M059J (cell line): ENCODE results near the gene IFFO2. TPM values are rescaled to one million over a fixed set of nuclear protein-coding genes. Genes with fewer than 3 reads are reported as not detected.
"Not testable (repeated sequence)": the region's sequence is repeated elsewhere in the genome, so short reads cannot be mapped to it uniquely, and the experiment has no call there.

Experiments used
- DNase-seq: peaks from one replicate; pipeline ENCODE4 v3.0.0-alpha.2; 2012; ENCODE audit warnings: low read depth
- total RNA-seq: library from RNA; depleted of rRNA; stranded (reverse); fragments of >200 nt; shearing (Covaris generic); gene quantifications from 2 replicates; pipeline ENCODE4 v1.2.3, GENCODE V29; 2014

IFFO2 gene
- total RNA-seq, 1 experiment from 2014 or later: 13.2 TPM

- no peak for DNase-seq
Measured at GRCh38 chr1:18895317-18895716, 61.2 kb downstream of the IFFO2 start.

- DNase-seq: no peak
Measured at GRCh38 chr1:18893120-18893519, 63.4 kb downstream of the IFFO2 start.

DNA sequence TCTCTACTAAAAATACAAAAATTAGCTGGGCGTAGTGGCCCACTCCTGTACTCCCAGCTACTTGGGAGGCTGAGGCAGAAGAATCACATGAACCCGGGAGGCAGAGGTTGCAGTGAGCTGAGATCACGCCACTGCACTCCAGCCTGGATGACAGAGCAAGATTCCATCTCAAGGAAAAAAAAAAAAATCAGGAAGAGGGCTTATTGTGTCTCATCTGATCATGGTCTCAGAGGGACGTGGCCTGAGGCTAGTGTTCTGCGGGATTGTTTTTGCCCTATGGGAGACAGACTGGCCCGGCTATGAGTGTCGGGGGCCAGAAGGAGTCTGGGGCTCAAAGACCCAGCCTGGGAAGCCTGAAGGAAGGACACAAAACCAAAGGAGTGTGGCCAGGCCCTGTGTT is 64.6 kb downstream of the IFFO2 start:
- DNase-seq: not testable (repeated sequence)

DNA sequence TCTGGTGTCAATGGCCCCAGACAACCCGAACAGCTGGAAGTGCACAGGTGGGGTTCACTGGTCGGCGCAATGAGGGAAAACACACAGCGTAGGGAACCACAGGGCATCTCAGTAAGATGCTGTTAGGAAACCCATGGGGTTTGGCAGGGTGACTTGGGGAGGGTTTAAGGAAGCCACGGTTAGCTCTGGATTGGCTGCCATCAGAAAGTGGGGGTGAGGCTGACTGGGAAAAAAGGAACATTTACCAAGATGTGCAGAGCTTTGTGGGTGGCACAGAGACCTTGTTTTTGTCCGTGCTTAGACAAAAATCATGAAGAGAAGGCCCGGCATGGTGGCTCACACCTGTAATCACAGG is 65.1 kb downstream of the IFFO2 start:
- DNase-seq: no peak

DNA sequence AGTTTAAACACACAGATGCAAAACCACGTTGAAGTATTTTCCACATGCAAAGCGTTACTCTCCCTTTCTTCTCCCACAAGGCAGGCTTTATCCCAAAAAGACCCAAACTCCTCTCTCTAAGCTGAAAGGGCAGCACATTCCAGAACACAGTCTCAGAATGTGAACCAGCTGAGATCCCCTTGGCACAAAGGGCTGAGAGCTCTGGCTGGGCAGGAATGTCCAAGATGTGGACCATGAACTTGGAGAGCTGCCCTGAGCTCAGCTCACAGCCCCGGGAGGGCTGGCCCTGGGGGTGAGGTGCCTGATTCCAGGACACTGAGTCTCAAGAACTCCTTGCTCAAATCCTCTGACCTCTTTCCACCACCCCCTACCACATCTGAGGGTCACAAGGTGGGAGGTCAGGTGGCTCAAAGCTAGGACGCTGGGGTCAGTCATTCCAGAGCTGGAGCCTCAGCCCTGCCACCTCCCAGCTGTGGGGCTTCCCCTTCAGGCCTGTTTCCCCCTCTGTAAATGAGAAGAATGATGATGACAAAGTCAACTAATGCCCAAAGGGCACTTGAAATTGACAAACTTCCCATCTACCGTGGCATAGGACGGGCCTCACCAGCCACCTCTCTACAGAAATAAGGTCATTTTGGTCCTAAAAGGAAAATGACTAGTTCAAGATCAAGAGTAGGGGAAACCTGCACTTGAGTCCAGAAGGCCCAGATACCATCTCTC is 65.6 kb downstream of the IFFO2 start:
- peak; percentile 52 for DNase-seq

- DNase-seq: peak; percentile 75
Measured at GRCh38 chr1:18886003-18886335, 70.5 kb downstream of the IFFO2 start.

GRCh38 chr1:18885311-18886002 is 71.0 kb downstream of the IFFO2 start:
- DNase-seq: no peak

DNA sequence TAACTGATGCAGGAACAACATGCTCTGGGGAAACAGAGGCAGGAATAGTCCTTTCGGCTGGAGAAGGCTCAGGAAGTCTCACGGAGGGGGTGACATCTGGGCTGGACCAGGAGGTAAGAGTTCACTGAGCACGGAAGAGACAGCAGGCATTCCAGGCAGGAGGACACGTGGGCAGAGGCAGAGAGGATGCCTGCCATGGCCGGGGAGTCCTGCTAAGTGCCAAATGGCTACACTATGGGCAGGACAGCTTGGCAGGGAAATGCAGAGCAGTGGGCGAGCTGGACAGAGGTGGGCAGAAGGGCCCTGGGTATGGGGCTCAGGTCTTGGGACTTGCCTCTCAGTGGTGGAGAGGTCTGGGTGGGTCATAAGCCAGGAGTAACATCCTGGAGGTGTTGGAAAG is 71.7 kb downstream of the IFFO2 start:
- DNase-seq: no peak

DNA sequence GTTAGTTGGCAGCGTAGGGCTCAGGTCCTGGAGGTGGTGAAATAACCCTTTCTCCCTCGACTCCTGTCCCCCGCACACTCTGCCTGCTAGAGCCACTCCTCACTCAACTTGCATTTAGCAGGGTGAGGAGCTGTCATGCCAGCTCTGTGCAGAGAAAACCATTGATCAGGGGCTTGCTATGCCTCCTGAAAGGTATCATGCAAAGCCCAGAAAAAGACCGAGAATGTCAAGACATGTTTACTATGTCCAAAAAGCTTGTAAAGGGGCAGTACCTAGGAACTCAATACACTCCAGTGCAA is 72.1 kb downstream of the IFFO2 start:
- no peak for DNase-seq

DNA sequence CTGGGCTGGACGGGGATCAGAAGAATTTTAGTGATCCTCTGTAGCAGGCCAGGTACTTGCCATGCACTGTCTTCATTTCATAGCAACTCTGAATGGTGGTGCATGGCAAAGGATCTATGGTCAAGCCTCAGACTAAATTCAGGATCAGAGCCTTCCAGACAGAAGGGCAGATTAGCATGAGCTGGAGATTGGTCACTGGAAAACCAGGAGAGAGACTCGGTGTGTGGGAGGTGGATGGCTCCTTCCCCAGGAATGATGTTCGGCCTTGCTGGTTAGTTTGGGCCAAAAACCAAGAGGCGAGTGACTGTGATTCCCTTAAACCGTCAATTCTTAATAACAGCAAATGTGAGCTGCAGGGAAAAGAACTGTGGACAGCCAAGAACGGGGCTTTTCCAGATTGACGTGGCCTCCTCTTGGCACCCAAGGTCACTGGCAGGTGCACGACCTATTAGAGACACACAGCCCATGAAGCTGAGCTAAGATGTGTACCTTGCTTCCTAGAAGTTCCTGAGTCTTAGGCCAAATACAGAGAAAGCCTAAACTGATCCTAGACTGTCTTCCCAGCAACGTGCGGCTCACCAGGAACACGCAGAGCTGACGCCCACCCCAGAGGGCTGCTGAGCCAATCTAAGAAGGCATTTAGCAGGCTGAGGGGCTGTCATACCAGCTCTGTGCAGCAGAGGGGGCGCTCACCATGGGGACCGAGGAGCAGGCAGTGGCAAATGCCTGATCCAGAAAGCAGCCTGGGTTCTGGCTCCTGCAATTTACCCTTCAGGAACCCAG is 72.6 kb downstream of the IFFO2 start:
- peak; percentile 63 for DNase-seq

DNA sequence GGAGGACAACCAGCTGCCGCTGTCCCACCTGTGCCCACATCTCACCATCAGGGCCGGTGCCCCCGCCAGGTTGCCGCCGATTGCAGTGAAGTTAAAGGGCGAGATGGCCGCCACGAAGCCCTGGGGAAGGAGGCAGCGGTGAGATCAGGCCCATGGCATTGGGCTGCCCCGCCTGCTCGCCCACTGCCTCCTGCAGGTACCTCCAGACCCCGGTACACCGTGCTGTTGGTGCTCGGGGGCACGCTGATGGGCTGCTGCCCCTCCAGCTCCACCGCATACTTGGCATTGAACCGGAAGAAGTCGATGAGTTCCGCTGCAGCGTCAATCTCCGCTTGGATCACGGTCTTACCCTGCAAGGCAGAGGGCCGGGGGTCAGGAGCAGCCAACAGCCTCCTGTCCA is 73.4 kb downstream of the IFFO2 start:
- no peak for DNase-seq

DNA sequence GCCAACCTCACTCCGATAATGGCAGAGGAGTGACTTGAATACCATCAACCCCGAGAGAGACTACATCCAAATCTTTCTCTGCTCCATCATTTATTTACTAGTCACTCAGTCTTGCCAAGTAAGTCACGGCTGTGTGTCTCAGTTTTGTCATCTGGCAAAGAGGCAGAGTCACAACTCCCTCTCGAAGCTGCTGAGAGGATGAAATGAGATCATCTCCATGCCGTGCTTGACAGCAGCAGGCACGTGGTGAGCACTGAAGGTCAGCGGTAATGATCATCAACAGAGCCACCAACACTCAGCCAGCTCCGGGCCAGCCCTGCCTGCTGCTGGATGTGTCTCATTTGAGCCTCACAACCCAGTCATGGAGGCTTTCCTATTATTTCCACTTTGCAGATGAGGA is 74.0 kb downstream of the IFFO2 start:
- DNase-seq: no peak

DNA sequence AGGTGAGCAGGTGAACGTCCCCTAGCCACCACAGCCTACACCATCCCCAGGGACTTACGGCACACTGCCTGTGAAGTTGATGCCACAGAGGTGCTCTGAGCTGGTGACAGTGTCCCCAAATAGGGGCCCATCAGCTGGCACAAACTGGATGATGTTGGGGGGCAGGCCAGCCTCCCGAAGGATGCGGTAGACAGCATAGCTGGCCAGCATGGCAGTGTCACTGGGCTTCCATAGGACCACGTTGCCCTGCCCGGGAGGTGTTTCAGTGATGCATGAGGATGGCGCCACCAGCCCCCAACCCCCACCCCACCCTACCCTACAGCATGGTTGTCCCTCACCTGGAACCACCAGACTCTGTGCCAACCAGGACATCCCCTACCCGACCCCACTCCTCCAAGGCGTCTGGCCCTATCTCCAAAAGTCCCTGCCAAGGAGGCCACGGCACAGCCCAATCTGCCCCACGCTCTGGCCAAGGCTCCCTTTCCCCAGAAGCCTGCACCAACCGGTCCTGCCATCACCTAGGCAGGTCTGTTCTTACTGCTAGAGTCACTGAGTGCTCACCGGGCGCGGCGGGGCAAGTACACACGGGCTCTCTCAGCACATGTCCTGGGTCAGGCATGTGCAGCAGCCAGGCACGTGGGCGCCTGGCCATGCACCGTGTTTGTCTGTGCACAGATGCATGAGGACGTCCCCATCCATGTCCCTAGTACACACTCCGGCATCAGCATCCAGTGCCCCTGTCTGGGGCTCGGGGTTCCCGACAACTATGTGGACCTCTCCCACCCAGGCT is 74.6 kb downstream of the IFFO2 start:
- DNase-seq: no peak

DNA sequence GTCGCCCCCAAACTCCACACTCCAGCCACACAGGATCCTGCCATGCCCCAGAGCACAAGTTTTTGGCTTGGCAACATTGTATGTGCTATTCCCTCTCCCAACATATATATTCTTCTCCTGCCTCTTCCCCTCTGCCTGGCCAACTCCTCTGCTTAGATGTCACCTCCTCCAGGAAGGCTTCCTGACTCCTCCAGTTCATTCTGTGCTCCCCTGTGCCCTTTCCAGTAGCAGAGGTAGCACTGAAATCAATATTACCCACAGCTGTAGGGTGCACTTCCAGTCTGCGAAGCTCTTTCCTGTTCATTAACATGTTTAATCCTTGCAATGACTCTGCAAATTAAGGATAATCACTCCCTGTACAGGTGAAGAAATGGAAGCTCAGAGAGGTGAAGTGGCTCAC is 75.3 kb downstream of the IFFO2 start:
- no peak for DNase-seq

DNA sequence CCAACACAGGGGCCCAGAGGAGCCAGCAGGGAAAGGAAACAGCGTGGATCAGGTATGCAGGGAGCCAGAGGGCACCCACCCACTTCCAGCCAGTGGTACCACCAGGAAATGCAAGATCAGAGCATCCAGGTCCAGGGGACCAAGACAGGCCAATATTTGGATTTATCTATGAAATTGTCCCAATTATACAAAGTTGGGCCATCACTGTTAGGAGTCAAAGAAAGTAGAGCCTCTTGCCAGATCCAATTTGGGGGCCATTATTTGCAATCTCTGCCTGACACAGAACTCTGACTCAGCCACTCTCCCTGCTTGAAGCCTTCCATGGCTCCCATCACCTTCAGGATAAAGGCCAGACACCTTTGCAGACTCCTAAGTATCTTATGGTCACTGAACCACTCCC is 75.9 kb downstream of the IFFO2 start:
- no peak for DNase-seq

DNA sequence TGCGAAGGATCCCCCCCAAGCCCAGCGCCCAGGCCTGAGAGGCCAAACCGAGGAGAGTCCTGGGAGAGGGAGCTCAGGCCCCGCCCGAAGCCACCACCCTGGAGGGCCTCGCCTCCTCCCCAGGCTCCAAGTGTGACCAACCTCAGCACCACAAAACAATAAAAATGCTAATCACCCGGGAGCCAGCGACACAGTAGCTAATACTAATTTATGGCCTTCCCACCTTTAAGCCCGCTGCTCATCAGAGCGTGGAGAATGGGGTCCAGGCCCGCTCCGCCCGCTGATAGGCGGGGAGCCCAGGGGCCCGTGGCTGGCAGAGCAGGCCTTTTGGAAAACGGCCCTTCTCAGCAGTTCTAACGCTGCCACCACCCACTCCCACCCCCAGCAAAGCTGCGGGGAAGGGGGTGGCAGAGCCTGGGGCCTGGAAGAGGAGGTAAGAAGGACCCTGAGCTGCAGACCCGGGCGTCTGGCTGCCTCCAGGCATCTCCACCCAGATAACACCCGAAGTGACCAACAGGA is 76.6 kb downstream of the IFFO2 start:
- DNase-seq: no peak

DNA sequence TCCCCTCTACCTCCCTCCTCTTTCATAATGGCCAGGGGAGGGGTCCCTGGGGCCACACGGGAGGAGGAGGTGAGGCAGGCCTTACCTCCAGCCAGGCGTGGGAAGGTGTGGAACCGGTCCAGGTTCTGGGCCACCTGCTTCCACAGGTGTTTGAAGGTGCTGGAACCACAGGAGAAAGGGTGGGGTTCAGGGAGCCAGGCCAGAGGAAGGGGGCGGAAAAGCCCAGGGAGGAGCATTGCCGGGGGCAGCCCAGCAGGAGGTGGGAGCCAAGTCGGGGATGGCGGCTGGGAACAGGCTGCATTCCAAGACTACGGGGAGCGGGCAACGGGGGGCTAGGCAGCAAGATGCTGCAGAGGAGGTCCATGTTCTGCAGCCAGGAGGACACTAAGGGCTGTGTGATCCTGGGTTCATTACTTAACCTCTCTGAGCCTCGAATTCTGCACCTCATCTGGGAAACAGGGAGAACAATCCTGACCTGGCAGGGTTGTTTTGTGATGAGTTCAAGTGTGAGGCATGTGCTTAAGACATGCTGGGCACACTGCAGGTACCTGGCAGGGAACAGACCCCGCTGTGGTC is 77.2 kb downstream of the IFFO2 start:
- DNase-seq: no peak

GRCh38 chr1:18878538-18879214 is 77.8 kb downstream of the IFFO2 start:
- no peak for DNase-seq

DNA sequence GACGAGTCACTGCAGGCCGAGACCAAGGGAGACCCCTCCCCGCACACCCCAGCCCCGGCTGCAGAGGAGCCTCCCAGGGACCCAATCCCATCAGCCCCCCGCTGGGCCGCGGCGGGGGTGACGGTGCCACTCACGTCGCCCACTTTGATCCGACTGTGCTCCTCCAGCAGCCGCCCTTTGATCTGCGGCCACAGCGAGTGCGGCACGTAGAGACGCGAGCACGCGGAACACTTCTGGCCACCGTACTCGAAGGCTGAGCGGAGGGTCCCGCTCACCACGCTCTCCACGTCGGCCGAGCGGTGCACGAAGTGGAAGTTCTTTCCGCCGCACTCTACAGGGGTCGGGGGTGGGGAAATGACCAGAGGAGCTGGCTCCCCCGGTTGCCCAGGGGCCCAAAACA is 79.2 kb downstream of the IFFO2 start:
- DNase-seq: no peak

GRCh38 chr1:18876210-18876609 is 80.3 kb downstream of the IFFO2 start:
- no peak for DNase-seq

DNA sequence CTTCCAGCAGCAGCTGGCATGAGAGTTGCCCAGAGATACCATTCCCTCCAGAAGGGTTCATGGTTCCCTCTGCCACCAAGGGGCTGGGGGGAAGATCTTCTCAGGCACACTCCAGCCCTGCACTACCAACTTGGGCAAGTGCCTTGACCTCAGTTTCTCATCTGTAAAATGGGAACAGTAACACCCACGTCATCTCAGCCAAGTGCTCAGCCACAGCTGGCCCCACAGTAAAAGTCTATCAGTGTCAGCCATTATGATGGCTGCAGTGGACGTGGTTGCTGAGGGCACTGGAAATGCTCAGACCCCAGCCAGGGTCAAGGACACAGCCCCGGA is 80.7 kb downstream of the IFFO2 start:
- no peak for DNase-seq
